ENCODE data around the gene ABCC10. TPM values are rescaled to one million over a fixed set of nuclear protein-coding genes. Genes with fewer than 3 reads are reported as not detected.

Gene ABCC10
- total RNA-seq, 2 experiments from 2014 or later, result 35.7 to 38.5 TPM

DNA sequence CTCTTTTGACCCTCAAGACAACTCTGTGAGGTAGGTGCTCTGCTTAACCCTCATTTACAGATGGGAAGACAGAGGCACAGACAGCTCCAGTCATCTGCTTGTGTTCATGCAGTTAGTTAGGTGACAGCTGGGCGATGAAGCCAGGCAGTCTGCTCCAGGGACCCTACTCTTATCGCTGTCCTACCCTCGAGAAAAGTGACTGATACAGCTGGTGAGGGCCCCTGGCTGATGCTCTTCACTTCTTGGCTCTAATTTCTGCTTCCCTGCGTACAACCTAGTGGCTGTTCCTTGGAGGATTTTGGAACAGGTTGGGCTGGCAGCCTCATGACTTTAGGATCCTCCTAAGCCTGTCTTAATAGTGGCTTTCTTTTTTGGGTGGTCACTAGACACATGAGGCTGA, 40.9 kb downstream of the ABCC10 start:
- ChIA-PET POLR2A (no interaction called here), CTCF (no interaction called here)
- Histone ChIP-seq H3K9me3 (ENCODE audit: control insufficient read depth in 1 of 2, insufficient read depth in 1 of 2, low read length in 2 of 2) (no peaks in the 10 kb centered on the region), H3K4me1 (ENCODE audit: insufficient read depth, low read length) (no peaks in the 10 kb centered on the region), H3K27ac (ENCODE audit: low read depth in 1 of 2, low read length in 2 of 2) (no peak overlapping the region), H3K36me3 (ENCODE audit: insufficient read depth, low read length) (no peaks in the 10 kb centered on the region), H3K4me3 (ENCODE audit: low read length) (no peak overlapping the region), H3K27me3 (ENCODE audit: control insufficient read depth in 1 of 2, insufficient read depth in 2 of 2, low read length in 2 of 2) (peaks cover 11% of the 10 kb centered on the region in 2 experiments)
- Mint-ChIP-seq H3K4me1 (ENCODE audit: low read depth) (no peaks in the 10 kb centered on the region), H3K36me3 (ENCODE audit: low read depth) (no peaks in the 10 kb centered on the region), H3K9me3 (no peaks in the 10 kb centered on the region), H3K27ac (no peak overlapping the region), H3K27me3 (peaks cover 37% of the 10 kb centered on the region), H3K4me3 (no peak overlapping the region)
- intact Hi-C loops (cut with DNase I, micrococcal nuclease), result no loop called here
- ATAC-seq (ENCODE audit: poor library complexity) (no peak), DNase-seq (no peak)
- TF ChIP-seq, protein P1, sequence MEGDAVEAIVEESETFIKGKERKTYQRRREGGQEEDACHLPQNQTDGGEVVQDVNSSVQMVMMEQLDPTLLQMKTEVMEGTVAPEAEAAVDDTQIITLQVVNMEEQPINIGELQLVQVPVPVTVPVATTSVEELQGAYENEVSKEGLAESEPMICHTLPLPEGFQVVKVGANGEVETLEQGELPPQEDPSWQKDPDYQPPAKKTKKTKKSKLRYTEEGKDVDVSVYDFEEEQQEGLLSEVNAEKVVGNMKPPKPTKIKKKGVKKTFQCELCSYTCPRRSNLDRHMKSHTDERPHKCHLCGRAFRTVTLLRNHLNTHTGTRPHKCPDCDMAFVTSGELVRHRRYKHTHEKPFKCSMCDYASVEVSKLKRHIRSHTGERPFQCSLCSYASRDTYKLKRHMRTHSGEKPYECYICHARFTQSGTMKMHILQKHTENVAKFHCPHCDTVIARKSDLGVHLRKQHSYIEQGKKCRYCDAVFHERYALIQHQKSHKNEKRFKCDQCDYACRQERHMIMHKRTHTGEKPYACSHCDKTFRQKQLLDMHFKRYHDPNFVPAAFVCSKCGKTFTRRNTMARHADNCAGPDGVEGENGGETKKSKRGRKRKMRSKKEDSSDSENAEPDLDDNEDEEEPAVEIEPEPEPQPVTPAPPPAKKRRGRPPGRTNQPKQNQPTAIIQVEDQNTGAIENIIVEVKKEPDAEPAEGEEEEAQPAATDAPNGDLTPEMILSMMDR (IDR thresholded peaks at IDR 0.05), result no peak

DNA sequence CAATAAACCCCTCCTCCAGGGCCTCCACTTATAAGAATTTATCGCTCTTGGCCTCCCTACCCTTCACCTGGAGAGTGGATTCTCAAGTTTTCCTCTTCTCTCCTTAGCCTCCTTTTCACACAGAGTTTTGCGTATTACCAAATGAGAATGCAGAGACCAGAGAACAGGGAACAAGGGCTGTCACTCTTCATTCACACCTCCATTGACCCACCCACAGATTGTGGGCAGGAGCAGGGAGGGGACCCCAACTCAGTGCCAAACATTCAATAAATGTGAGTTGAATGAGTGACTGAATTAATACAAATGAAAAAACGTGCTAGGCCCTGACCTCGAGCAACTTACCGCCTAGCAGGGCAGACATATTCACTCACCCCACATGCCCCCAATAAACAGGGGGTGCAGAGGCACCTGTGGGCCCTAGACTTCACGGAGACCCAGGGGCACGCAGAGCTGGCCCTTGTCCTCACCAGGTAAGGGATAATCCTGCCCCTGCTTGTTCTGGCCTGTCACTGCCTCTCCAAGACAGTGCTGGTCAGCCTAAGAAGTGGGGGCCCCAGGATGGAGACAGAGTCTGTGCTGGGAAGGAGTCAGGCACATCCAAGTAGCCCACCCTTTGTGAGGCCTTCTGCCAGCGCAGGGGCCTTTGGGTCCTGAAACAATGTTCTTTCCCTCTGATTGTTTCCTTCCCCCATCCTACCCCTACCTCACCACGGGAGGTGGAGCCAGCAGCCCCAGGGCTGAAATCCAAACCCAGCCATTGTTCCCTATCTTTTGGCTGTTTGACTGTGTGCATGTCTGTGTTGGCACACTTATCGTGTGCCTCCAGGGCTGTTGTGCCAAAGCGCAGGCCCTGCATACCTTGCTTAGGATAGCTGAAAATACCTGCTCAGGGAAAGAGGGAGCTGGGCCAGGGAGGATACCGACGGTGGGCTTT, 41.7 kb downstream of the ABCC10 start:
- H3K4me3 Mint-ChIP-seq, result no peak overlapping the region
- no peaks in the 10 kb centered on the region for H3K4me1 Mint-ChIP-seq (ENCODE audit: low read depth)
- H3K27me3 ChIP-seq (ENCODE audit: control insufficient read depth in 1 of 2, insufficient read depth in 2 of 2, low read length in 2 of 2), result peaks cover 7 to 11% of the 10 kb centered on the region in 2 experiments
- TF ChIP-seq, protein P1 (IDR thresholded peaks at IDR 0.05), result no peak
- peaks cover 37% of the 10 kb centered on the region for H3K27me3 Mint-ChIP-seq
- no peaks in the 10 kb centered on the region for H3K9me3 Mint-ChIP-seq
- H3K4me3 ChIP-seq (ENCODE audit: low read length), result no peak overlapping the region
- no peaks in the 10 kb centered on the region for H3K36me3 Mint-ChIP-seq (ENCODE audit: low read depth)
- no peaks in the 10 kb centered on the region for H3K4me1 ChIP-seq (ENCODE audit: insufficient read depth, low read length)
- ChIA-PET CTCF (no interaction called here), POLR2A (no interaction called here)
- H3K9me3 ChIP-seq (ENCODE audit: control insufficient read depth in 1 of 2, insufficient read depth in 1 of 2, low read length in 2 of 2), result no peaks in the 10 kb centered on the region
- H3K27ac Mint-ChIP-seq, result no peak overlapping the region
- ATAC-seq (ENCODE audit: poor library complexity) (no peak), DNase-seq (no peak)
- no peaks in the 10 kb centered on the region for H3K36me3 ChIP-seq (ENCODE audit: insufficient read depth, low read length)
- no peak overlapping the region for H3K27ac ChIP-seq (ENCODE audit: low read depth in 1 of 2, low read length in 2 of 2)
- intact Hi-C loops (cut with DNase I, micrococcal nuclease), result no loop called here

DNA sequence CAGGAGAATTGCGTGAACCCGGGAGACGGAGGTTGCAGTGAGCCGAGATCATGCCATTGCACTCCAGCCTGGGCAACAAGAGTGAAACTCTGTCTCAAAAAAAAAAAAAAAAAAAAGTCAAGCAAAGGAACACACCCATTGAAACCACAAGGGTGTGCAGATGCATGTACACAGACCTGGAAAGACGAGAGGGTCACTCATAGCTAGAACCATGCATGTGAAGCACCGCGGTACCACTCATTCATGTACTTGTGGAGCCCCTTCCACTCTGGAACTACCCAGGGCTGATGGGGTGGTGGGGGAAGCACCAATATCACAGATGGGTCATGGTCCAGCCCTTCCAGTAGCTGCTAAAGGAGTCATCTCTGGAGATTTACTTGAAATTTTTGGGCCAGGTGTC, 42.6 kb downstream of the ABCC10 start:
- H3K27me3 ChIP-seq (ENCODE audit: control insufficient read depth in 1 of 2, insufficient read depth in 2 of 2, low read length in 2 of 2), result peaks cover 7 to 11% of the 10 kb centered on the region in 2 experiments
- no peak for DNase-seq
- POLR2A ChIA-PET, result no interaction called here
- Mint-ChIP-seq H3K27ac (no peak overlapping the region), H3K27me3 (peaks cover 37% of the 10 kb centered on the region), H3K4me3 (no peak overlapping the region), H3K36me3 (ENCODE audit: low read depth) (no peaks in the 10 kb centered on the region), H3K9me3 (no peaks in the 10 kb centered on the region), H3K4me1 (ENCODE audit: low read depth) (no peaks in the 10 kb centered on the region)
- no peak overlapping the region for H3K4me3 ChIP-seq (ENCODE audit: low read length)
- no peaks in the 10 kb centered on the region for H3K9me3 ChIP-seq (ENCODE audit: control insufficient read depth in 1 of 2, insufficient read depth in 1 of 2, low read length in 2 of 2)
- CTCF ChIA-PET, result interaction anchor here (0.5 kb wide), 1 partner anchor 97 kb away, joined by 4 read pairs; no protein-coding TSS in a partner anchor
- intact Hi-C loops (cut with DNase I, micrococcal nuclease), result no loop called here
- H3K4me1 ChIP-seq (ENCODE audit: insufficient read depth, low read length), result no peaks in the 10 kb centered on the region
- H3K36me3 ChIP-seq (ENCODE audit: insufficient read depth, low read length), result no peaks in the 10 kb centered on the region
- TF ChIP-seq, protein P1 (IDR thresholded peaks at IDR 0.05), result no peak
- no peak overlapping the region for H3K27ac ChIP-seq (ENCODE audit: low read depth in 1 of 2, low read length in 2 of 2)
- ATAC-seq (ENCODE audit: poor library complexity), result no peak
